Mesothelial cell of epicardium (in vitro differentiated cells): ENCODE data around the gene KIAA0825. TPM values are rescaled to one million over a fixed set of nuclear protein-coding genes. Genes with fewer than 3 reads are reported as not detected.

ENCODE experiments used
- DNase-seq, 2 experiments: peaks; one replicate each; pipeline ENCODE4 v3.0.0; 2021; ENCODE audit warnings: low spot score in 2 of 2; ENCODE audit not compliant: unreplicated experiment in 2 of 2
- H3K27ac Mint-ChIP-seq: 2 replicates; pipeline ENCODE4 v1.8.0; 2021; ENCODE audit warnings: mixed read lengths
- H3K27me3 Mint-ChIP-seq: 2 replicates; pipeline ENCODE4 v1.8.0; 2021; ENCODE audit warnings: low read depth, mixed read lengths
- H3K36me3 Mint-ChIP-seq: 2 replicates; pipeline ENCODE4 v1.8.0; 2021; ENCODE audit warnings: mixed read lengths
- H3K4me1 Mint-ChIP-seq: 2 replicates; pipeline ENCODE4 v1.8.0; 2021; ENCODE audit warnings: mixed read lengths
- H3K4me3 Mint-ChIP-seq: 2 replicates; pipeline ENCODE4 v1.8.0; 2021; ENCODE audit warnings: mild to moderate bottlenecking, moderate library complexity, mixed read lengths
- H3K9me3 Mint-ChIP-seq: 2 replicates; pipeline ENCODE4 v1.8.0; 2021; ENCODE audit warnings: mixed read lengths
- total RNA-seq: library from RNA; stranded (reverse); gene quantifications from 3 replicates; pipeline ENCODE4 v1.2.1, GENCODE V29; 2021
- TF ChIP-seq, protein P1 (sequence below): fragments of 200-600 bp; sonication (generic); IDR thresholded peaks from one replicate; pipeline ENCODE4 v1.5.0; 2021; ENCODE audit warnings: antibody characterized with exemption; ENCODE audit not compliant: unreplicated experiment

The KIAA0825 gene
- total RNA-seq, 1 donor from 2014 or later, result 5.4 TPM

DNA sequence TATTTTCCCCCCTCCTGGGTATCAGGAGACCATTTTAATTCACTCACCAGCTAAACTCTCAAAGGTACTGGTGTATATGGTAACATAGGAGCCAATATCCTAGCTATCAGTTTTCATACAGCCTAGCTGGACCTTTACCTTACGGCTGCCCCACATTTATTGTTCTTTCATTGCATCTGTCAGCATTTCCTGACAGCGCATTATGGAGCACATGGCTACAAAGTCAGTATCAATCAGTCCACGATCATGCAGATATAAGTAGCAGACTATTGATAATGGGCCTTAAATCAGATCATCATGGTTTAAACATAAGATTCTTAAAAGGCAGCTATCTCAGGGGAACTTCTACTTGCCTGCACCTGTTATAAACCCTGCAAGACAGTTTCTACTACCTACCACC, 304.7 kb downstream of the KIAA0825 start:
- no peak overlapping the region for H3K27ac Mint-ChIP-seq
- no peaks in the 10 kb centered on the region for H3K36me3 Mint-ChIP-seq
- H3K4me1 Mint-ChIP-seq, result peaks cover 14% of the 10 kb centered on the region
- no peak for DNase-seq
- H3K9me3 Mint-ChIP-seq, result no peaks in the 10 kb centered on the region
- H3K27me3 Mint-ChIP-seq, result no peaks in the 10 kb centered on the region
- no peak overlapping the region for H3K4me3 Mint-ChIP-seq
- TF ChIP-seq, protein P1, sequence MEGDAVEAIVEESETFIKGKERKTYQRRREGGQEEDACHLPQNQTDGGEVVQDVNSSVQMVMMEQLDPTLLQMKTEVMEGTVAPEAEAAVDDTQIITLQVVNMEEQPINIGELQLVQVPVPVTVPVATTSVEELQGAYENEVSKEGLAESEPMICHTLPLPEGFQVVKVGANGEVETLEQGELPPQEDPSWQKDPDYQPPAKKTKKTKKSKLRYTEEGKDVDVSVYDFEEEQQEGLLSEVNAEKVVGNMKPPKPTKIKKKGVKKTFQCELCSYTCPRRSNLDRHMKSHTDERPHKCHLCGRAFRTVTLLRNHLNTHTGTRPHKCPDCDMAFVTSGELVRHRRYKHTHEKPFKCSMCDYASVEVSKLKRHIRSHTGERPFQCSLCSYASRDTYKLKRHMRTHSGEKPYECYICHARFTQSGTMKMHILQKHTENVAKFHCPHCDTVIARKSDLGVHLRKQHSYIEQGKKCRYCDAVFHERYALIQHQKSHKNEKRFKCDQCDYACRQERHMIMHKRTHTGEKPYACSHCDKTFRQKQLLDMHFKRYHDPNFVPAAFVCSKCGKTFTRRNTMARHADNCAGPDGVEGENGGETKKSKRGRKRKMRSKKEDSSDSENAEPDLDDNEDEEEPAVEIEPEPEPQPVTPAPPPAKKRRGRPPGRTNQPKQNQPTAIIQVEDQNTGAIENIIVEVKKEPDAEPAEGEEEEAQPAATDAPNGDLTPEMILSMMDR, result no peak

DNA sequence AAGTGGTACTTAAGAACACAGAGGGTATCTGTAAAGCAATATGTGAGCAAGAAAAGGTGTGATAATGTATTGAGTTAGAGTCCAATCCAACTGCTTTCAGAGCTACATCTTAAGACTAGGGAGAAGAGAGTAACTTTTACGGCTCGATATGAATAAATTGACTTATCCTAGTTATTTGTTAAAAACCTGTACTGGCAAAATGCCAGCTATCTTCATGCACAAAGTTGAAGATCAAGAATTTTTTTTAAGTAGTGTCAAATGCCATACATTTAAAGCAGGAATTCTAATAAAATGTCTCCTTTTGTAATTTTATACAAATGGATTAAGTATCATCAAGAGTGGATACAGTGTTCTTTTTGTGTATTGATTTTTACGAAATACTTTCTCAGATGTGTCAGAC, 305.2 kb downstream of the KIAA0825 start:
- no peak for DNase-seq
- Mint-ChIP-seq H3K4me1 (peaks cover 14% of the 10 kb centered on the region), H3K4me3 (no peak overlapping the region), H3K27me3 (no peaks in the 10 kb centered on the region), H3K27ac (no peak overlapping the region), H3K9me3 (no peaks in the 10 kb centered on the region), H3K36me3 (no peaks in the 10 kb centered on the region)
- TF ChIP-seq, protein P1, result no peak

DNA sequence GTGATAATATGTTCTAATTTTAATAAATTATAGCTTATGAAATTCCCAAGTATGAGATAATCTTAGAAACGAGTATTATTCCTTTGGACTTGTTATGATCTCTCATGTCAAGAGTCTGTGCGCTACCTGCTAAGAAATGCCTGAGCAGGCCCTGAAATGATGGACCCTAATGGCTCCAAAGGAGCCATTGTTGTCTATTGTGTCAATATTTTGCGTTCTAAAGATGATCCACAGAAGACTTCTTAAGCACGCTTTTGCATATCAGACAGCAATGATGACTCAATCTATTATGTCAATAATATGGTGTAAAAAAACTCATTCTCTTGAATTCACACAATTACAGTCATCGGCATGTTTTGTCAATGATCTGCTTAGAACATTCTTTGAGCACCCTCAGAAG, 306.1 kb downstream of the KIAA0825 start:
- no peaks in the 10 kb centered on the region for H3K9me3 Mint-ChIP-seq
- TF ChIP-seq, protein P1, result no peak
- no peaks in the 10 kb centered on the region for H3K36me3 Mint-ChIP-seq
- no peaks in the 10 kb centered on the region for H3K27me3 Mint-ChIP-seq
- no peak for DNase-seq
- H3K27ac Mint-ChIP-seq, result no peak overlapping the region
- no peak overlapping the region for H3K4me3 Mint-ChIP-seq
- peaks cover 14% of the 10 kb centered on the region for H3K4me1 Mint-ChIP-seq

DNA sequence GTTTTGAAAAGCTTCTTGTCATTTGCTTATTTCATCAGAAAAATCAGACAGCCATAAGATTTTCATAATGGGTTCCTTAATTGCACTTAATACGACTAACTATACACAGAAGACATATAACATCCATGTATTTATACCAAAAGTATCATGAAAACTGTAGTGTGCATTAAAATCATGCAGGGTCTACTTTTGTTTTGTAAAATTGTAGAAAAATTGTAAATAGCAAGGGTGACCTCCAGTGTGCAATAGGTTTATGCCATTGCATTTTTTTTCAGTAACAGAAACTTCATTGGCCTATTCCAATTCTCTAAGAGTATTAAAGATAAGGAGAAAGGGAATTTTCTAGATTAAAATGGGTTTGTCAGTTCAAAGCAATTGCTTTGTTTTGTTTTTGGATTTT, 307.6 kb downstream of the KIAA0825 start:
- H3K36me3 Mint-ChIP-seq, result no peaks in the 10 kb centered on the region
- TF ChIP-seq, protein P1, result no peak
- no peak overlapping the region for H3K4me3 Mint-ChIP-seq
- H3K27ac Mint-ChIP-seq, result no peak overlapping the region
- no peaks in the 10 kb centered on the region for H3K27me3 Mint-ChIP-seq
- H3K4me1 Mint-ChIP-seq, result peaks cover 14% of the 10 kb centered on the region
- no peak for DNase-seq
- no peaks in the 10 kb centered on the region for H3K9me3 Mint-ChIP-seq

DNA sequence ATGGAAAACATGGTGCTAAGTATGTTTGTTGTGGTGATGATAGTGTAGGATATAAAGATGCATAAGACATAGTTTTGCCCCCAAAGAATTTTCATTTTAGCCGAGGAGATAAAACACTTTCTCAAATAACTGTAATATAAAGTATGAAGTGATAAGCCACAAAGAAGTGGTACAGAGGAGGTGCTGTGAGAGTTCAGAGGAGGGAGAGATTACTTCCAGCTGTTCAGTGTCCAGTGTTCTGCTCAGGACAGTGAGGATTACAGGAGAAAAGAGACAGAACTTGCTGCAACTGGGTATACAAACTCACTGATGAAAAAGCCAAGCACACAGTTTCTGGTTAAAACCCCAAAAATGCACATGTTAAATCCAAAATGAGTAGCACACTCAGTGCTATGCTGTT, 309.3 kb downstream of the KIAA0825 start:
- Mint-ChIP-seq H3K27me3 (no peaks in the 10 kb centered on the region), H3K4me3 (no peak overlapping the region), H3K27ac (no peak overlapping the region), H3K4me1 (peaks cover 14% of the 10 kb centered on the region), H3K36me3 (no peaks in the 10 kb centered on the region), H3K9me3 (no peaks in the 10 kb centered on the region)
- TF ChIP-seq, protein P1, result no peak
- no peak for DNase-seq

DNA sequence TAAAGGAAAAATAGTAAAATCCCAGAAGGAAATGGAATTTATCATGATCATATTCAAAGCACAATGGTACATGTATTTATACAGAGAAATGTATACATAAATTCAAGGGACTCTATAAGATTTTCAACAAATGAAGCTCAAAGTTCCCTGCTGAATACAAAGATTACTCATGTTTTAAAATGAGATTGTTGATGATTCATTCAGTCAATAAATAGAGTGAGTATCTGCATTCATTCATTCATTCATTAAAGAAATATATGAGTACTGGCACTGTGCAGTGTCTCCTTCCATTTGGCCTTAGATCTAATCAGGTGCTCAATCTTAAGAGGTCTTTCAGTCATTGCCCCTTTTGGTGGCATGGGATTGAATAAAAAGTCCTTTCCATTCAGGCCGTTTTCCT, 310.0 kb downstream of the KIAA0825 start:
- TF ChIP-seq, protein P1, result no peak
- peaks cover 14% of the 10 kb centered on the region for H3K4me1 Mint-ChIP-seq
- no peaks in the 10 kb centered on the region for H3K27me3 Mint-ChIP-seq
- H3K9me3 Mint-ChIP-seq, result no peaks in the 10 kb centered on the region
- H3K36me3 Mint-ChIP-seq, result no peaks in the 10 kb centered on the region
- DNase-seq, result no peak
- no peak overlapping the region for H3K27ac Mint-ChIP-seq
- no peak overlapping the region for H3K4me3 Mint-ChIP-seq
